Ishikawa (cell line): ENCODE measurements around the gene SMYD3.

Experiments used
- CEBPB ChIP-seq: IDR thresholded peaks from 2 replicates; pipeline ENCODE4 v1.6.1; 2012
- CREB1 ChIP-seq: IDR thresholded peaks from 2 replicates; pipeline ENCODE4 v1.6.1; 2012; ENCODE audit warnings: low read depth
- EGR1 ChIP-seq: IDR thresholded peaks from 2 replicates; pipeline ENCODE4 v1.6.1; 2012
- EP300 ChIP-seq: IDR thresholded peaks from 2 replicates; pipeline ENCODE4 v1.6.1; 2012; ENCODE audit warnings: borderline replicate concordance
- FOXM1 ChIP-seq: IDR thresholded peaks from 2 replicates; pipeline ENCODE4 v1.6.1; 2012; ENCODE audit warnings: low read depth, borderline replicate concordance
- MAX ChIP-seq: IDR thresholded peaks from 2 replicates; pipeline ENCODE4 v1.6.1; 2012
- NFIC ChIP-seq: IDR thresholded peaks from 2 replicates; pipeline ENCODE4 v1.6.1; 2012
- RAD21 ChIP-seq: IDR thresholded peaks from 2 replicates; pipeline ENCODE4 v1.6.1; 2012; ENCODE audit warnings: low read depth
- REST ChIP-seq: IDR thresholded peaks from 2 replicates; pipeline ENCODE4 v1.6.1; 2012; ENCODE audit warnings: low read depth, mild to moderate bottlenecking
- TAF1 ChIP-seq: IDR thresholded peaks from 2 replicates; pipeline ENCODE4 v1.6.1; 2012; ENCODE audit warnings: low read depth, mild to moderate bottlenecking
- TCF12 ChIP-seq: IDR thresholded peaks from 2 replicates; pipeline ENCODE4 v1.6.1; 2012; ENCODE audit warnings: low read depth
- TEAD4 ChIP-seq: IDR thresholded peaks from 2 replicates; pipeline ENCODE4 v1.6.1; 2012
- USF1 ChIP-seq: IDR thresholded peaks from 2 replicates; pipeline ENCODE4 v1.6.1; 2012
- YY1 ChIP-seq: IDR thresholded peaks from 2 replicates; pipeline ENCODE4 v1.6.1; 2012; ENCODE audit warnings: low read depth
- ZBTB7A ChIP-seq: IDR thresholded peaks from 2 replicates; pipeline ENCODE4 v1.6.1; 2012; ENCODE audit warnings: low read depth

Gene SMYD3

GRCh38 chr1:246114369-246114768 is 392.7 kb downstream of the SMYD3 start:
- no peak for TF ChIP-seq YY1
- TF ChIP-seq FOXM1 = no peak
- TF ChIP-seq TEAD4 = no peak
- no peak for TF ChIP-seq TCF12
- no peak for TF ChIP-seq EGR1
- no peak for TF ChIP-seq TAF1
- TF ChIP-seq USF1 = no peak
- no peak for TF ChIP-seq EP300
- TF ChIP-seq RAD21 = no peak
- TF ChIP-seq REST = no peak
- no peak for TF ChIP-seq NFIC

GRCh38 chr1:246113555-246114095 is 393.5 kb downstream of the SMYD3 start:
- TF ChIP-seq TCF12 (no peak), MAX (no peak), EP300 (no peak), FOXM1 (no peak), ZBTB7A (no peak), CREB1 (no peak), NFIC (no peak), USF1 (no peak)

- no peak for TF ChIP-seq REST
- TF ChIP-seq TEAD4 = no peak
- no peak for TF ChIP-seq NFIC
- TF ChIP-seq FOXM1 = no peak
- no peak for TF ChIP-seq CREB1
- no peak for TF ChIP-seq USF1
- TF ChIP-seq TCF12 = no peak
- TF ChIP-seq MAX = no peak
- TF ChIP-seq YY1 = no peak
- TF ChIP-seq CEBPB = no peak
- TF ChIP-seq EGR1 = no peak
- TF ChIP-seq RAD21 = no peak
- no peak for TF ChIP-seq ZBTB7A
- no peak for TF ChIP-seq EP300
- no peak for TF ChIP-seq TAF1
Measured at GRCh38 chr1:246111570-246111969, 395.5 kb downstream of the SMYD3 start.

GRCh38 chr1:246110343-246111219 is 396.5 kb downstream of the SMYD3 start:
- TF ChIP-seq ZBTB7A = no peak
- TF ChIP-seq TEAD4 = no peak
- no peak for TF ChIP-seq EGR1
- TF ChIP-seq MAX = no peak
- TF ChIP-seq USF1 = no peak
- TF ChIP-seq FOXM1 = no peak
- TF ChIP-seq CREB1 = no peak
- TF ChIP-seq YY1 = no peak
- no peak for TF ChIP-seq EP300
- no peak for TF ChIP-seq TCF12
- TF ChIP-seq REST = no peak
- no peak for TF ChIP-seq NFIC
